HUDEP-2 (cell line): Measurements from ENCODE around the gene UBALD2.
A peak's percentile ranks its signal among the peaks of the same experiment; 100 is the strongest.
"Not testable (repeated sequence)": the region's sequence is repeated elsewhere in the genome, so short reads cannot be mapped to it uniquely, and the experiment has no call there.

ENCODE experiments used
- DNase-seq, 76 experiments: peaks; one replicate each; lab custom pipeline; 2025; ENCODE audit not compliant: unreplicated experiment in 76 of 76; lab: John Stamatoyannopoulos, UW

UBALD2 gene

DNA sequence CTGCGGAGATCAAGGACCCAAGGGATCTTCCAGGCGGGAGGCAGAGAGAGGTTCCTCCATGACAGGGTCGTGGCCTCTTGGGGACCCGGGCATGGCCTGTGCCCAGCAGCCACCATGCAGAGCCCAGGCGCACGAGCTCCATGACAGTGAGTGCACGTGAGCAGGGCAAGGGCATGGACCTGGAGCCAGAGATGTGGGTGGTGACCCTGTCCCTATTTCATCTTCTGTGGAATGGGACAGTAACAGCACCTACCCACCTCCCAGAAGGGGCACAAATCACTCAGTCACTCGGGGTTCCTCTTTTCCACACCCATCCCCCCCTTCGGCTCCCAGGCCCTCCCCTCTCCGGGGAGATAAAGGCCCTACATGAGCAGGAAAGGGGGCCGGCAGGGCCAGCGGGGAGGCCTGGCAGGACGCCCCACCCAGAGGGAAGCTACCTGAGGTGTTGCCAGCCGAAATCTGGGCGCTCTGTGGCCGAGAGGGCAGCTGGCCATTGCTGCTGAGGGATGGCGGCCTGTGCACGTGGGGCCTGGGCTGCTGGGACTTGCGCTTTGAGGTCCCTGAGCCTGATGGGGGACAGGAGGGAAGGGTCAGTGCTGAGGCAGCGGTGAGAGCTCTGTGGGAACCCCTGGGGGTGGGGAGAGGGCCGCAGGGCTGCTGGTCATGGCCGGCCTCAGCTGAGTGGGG is 10.4 kb downstream of the UBALD2 start:
- DNase-seq = no peak

DNA sequence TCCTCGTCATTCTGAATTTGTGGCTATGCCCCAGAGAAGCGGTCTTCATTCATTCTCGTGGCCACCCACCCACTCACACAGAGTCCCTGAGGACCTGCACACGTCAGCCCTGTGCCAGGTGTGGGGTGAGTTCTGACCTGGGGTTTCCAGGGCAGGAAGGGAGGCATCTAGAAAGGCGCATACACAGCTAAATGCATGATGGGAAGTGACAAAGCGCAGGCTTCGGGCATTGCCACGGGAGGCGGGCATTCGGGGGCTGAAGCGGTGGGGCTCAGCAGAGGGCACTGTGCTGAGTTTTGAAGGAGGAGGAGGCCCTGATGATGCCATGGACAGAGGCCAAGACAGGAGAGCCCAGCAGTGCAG is 10.9 kb downstream of the UBALD2 start:
- DNase-seq = no peak

DNA sequence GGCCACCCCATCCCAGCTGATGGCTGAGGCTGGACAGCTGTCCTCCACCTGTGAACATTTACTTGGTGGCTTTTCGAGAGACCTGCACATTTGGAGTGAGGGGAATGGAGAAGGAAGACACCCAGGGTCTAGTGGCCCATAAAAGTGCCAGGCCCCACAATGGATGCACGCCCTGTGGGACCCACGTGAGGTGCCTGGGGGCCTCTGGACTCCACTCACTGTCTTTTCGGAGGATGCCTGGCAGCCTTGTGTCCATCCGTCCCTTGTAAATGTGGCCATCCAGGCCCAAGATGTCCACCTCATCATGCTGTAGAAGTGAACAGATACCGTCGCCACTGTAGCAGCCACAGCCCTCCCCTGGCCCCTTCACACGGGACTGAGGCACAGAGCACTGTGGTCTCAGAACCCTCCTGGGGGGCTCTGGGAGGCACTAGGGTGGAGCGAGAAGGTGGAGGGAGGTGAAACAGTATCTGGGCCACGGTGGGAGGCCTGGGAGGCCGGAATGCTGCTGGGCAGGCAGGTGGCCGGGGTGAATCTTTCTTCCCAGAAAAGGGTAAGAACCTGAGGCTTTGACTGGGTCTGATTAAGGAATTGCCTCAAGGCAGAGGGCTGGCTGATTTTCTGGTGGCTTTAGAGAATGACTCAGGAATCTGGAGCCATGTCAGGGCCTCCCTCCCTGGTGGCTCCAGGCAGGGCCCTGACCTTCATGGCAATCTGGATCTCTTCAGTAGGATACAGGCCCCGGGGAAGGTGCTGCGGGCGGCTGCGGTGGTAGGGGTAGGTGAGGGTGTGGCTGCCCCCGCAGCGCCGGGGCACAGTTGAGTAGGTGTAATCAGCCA is 11.5 kb downstream of the UBALD2 start:
- DNase-seq = no peak

DNA sequence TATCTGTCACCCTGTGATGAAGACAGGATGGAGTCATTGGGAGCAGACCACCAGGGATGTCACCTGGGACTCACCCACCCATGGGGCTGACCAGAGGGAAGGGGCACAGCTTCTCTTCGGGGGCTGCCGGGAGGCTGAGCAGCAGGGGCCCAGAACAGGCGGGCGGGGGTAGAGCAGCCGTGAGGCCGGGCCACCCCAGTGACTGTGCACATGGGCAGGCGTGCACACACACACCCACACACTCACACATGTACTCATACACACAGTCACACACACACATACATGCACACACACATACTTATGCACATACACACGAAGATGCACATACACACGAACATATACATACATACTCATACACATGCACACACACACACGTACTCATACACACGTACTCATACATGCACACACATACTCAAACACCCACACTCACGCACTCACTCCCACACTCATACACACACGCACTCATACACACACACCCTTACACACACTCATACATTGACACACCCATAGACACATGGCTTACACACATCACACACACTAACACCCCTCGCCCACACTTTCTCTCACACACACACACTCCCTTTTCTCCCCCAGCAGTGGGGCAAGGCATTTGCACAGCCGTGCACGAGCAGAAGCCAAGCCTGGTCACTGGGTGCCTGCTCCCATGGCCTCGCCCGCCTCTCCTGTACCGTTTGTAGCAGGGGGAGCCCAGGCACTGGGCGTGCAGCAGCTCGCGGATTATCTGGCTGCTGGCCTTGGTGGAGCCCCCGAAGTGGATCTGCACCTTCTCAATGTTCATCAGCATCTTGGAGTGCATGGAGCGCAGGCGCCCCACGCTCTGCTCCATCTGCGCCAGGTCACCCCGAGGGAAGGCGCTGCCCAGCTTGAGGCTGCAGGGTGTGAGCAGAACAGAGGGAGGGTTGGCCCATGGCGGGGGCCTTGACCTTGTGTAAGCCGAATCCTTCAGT is 12.4 kb downstream of the UBALD2 start:
- DNase-seq = no peak

DNA sequence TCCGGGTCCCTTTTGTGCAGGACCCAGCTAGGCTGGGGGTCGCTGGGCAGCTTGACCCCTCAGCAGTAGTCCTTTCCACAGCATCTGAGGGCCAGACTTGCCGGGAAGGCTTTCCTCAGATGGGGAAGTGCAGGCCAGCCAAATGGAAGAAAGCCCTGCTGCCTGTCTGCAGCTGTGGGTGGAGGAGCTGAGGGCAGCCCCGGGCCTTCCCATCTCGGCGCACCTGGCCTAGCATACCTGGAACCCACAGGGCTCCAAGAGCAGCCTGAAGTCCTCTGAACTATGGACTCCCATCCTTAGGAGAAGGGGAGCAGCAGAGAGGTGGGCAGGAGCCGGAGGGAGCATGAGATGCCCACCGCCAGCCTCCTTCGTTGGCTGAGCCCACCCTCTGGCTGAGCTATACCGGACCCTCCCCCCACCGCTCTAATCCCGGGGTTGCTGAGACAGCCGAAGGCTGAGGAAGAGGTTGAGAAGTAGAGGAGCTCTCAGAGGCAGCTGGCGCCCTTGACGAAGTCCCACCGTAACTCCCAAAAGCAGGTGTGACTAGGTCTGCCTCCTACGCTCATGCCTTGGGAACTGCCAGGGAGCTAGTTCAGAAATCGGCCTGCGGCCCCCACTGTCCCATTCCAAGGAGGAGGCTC is 13.2 kb downstream of the UBALD2 start:
- no peak for DNase-seq

DNA sequence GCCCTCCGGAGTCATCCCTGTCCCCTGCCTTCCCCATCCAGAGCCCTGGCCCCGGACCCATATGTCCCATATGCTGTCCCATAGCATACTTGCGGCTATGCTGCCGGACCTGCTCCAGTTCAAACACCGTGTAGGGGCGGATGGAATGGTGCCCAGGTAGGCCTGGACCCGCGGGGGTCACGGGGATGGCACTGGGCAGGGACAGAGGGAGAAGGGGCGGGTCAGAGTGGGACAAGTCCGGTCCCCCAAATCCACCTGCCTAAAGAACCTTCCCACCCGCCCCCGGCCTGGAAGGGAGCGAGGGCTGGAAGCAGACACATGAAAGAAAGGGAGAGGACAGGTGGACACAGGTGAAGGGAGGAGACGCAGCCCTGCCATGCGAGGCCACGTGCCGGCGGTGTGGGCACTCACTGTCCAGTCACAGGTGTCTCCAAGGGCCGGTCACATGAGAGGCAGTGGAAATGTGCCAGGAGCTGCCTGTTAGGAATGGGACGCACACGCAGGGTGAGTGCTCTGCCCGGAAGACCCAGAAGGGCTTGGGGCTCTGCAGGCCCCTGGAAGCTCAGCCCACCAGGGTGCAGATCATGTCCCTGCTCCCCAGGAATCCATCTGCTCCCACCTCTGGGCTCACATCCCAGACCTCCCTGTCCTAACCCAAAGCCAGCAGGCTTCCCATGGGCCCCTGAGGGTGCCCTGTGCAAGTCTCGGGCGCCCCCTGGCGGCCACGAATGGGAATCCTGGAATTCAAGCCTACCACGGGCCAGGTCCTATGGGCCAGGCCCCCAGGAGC is 14.0 kb downstream of the UBALD2 start:
- DNase-seq = peak in 67 of 76 experiments; percentile 11 to 84 (median 61)

DNA sequence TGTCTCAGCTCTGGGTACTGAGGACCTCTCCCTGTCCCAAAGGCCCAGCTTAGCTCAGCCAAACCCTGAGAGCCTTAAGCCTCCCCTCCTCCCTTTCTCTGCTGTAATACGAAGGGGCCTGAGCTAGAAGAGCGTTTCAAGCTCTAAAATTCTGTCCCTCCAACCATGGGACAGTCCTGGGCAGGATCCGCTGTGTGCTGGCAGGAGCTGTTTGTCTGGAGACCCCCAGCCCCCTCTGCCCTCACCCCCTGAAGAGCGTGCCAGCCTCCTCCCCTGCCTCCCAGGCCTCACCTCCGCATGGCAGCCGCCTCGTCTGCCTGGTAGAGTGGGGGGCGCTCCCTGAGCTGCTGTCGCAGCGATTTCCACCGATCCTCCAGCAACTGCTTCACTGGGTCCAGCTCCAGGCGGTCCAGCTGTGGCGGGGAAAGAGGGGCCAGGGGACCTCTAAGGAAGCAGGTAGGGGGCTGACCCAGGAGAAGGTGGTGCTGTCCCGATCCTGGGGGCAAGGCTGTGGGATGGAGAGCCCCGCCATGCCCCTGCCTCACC is 14.7 kb downstream of the UBALD2 start:
- no peak for DNase-seq

DNA sequence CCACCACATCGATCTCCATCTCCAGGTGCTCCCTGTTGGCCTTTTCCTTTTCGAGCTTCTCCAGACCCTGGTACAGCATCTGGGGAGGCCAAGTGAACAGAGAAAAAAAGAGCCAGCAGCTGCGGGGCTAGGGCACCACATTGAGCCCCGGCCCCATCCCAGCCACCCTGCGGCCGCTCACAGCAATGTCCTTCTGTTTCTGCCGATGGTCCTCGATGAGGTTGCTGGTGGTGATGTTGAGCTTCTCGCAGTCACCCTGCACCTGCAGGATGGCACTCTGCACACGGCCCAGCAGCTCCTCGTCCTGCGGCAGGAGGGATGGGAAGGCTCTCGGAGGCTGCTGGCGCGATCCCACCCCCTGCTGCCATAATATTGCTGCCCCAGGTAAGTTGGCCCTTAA is 15.5 kb downstream of the UBALD2 start:
- no peak for DNase-seq

DNA sequence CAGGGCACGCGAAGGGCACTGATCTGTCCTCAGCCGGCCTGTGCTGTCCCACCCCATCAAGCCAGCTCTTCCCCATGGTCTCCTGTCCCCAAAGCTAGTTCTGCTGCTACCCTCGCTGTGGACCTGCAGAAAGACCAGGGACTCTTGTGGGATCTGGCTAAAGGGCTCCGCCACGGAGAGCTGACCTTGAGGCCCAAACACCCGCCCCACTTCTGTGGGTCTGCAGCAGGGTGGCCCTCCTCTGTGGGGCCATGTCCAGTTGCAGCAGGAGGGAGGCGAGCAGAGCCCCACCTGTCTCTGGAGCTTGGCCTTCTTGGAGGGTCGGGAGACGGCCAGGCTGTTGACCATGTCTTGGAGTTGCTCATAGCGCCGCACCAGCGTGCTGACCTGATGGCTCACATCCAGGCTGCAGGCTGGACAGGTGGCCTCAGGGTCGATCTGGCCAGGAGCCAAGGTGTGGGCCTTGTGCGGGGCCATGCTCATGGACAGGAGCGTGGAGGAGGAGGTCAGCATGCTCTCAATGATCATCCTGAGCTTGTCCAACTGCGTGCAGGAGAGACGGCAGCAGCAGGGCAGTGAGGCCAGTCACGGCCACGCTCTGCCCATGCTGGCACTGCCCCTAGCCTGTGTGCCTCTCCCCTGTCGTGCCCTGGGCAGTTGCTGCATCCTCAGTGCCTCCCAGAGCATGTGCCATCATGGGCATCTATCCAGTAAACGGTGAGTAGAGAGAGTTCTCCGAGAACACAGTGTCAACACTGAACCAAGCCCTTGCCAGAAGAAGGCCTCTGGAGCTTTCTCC is 16.6 kb downstream of the UBALD2 start:
- DNase-seq = no peak

DNA sequence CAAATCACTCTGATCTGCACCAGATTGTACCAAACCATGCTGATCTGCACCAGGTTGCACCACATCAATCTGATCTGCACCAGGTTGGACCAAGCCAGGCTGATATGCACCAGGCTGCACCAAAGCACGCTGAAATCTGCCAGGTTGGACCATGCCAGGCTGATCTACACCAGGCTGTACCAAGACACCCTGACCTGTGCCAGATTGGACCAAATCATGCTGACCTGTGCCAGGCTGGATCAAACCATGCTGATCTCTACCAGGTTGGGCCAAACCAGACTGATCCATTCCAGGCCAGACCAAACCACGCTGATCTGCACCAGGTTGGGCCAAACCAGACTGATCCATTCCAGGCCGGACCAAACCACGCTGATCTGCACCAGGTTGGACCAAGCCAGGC is 27.4 kb downstream of the UBALD2 start:
- DNase-seq = no peak

DNA sequence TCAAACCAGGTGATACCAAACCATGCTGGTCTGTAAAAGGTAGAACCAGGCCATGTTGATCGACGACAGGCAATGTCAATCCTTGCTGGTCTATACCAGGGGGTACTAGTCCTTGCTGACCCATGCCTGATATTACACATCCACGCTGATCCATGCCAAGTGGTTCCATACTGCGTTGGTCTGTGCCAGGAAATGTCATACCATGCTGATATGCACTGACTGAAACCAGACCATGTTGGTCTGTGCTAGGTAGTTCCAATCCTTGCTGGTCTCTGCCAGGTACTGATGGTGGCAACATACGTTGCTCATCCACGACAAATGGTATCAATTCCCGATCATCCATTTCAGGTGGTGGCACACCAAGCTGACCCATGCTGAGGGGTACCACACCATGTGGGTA is 28.0 kb downstream of the UBALD2 start:
- no peak for DNase-seq

DNA sequence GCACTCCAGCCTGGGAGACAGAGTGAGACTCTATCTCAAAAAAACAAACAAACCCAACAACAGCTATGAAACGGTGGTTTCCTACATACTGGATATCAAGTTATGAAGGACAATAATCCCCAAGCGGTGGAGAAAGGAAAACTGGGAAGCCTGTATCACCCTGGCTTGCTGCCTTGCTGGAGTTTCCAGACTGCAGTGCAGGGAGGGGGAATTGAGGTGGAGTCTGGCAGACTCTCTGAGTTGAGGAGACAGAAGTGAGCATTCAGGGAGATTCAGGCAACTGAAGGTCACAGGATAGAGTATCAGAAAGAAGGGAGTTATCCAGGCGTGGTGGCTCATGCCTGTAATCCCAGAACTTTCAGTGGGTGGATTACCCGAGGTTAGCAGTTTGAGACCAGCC is 31.0 kb downstream of the UBALD2 start:
- no peak for DNase-seq

DNA sequence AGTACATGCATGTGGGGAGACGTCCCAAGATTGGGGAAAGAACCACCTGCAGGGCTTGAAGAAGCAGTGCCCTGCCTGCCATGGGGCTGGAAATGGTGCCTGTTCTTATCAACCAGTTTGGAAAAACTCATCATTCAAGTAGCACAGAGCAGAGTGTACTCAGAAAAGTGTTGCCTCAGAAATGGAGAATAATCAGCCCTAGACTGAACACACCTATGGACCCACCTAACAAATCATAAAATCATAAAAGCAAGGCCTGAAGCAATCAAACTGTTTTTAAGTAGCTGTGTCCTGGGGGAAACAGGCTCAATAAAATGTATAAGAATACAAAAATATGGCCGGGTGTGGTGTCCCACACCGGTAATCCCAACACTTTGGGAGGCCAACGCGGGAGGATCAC is 31.7 kb downstream of the UBALD2 start:
- no peak for DNase-seq

DNA sequence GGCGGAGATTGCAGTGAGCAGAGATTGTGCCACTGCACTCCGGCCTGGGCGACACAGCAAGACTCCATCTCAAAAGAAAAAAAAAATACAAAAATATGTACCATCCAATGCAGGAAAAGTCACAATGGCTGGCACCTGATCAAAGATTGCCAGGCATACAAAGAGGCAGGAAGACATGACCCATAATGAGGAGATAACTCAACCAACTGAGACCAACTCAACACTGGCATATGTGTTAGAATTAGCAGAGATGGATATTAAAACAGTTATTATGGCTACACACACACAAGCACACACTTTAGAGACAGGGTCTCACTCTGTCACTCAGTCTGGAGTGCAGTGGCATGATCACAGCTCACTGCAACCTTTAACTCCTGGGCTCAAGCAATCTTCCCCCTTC is 32.3 kb downstream of the UBALD2 start:
- DNase-seq = no peak

DNA sequence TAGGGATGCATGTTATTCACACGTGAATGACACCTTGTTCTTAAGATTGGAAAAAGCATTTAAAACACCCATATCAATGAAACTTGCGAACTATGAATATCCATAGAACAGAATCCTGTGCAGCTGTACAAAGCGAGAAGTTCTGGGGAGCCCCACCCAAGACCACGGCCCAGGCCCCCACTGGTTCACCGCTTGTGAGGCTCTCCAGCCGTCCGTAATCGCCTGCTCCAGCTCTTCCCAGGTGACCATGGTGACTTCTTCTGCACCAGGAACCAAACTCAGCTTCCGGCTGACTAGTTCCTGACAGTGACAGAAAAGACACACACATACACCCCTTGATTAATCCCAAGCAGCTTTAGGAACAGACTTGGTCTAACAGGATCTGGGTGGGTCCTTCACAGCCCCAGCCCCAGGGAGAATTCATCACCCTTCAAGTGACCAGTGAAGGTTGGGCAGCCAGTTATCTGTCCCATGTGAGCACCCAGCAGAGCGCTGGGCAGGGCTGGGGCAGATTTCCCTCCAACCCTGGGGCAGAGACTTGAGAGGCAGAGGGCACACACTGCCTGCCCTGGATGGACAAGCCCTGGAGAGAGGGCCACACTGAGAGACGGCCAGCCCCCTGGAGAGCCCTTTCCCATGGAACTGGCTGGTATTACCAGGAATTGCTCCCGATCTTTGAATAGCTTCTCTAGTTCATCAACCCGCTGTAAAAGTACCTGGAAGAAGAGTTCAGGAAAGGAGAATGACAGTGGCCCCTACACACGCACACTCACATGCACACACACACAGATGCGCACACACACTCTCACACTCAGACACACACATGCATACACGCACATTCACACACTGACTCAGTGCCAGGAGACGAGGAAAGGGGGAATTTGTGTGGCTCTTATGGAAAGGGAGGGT is 39.3 kb downstream of the UBALD2 start:
- no peak for DNase-seq

DNA sequence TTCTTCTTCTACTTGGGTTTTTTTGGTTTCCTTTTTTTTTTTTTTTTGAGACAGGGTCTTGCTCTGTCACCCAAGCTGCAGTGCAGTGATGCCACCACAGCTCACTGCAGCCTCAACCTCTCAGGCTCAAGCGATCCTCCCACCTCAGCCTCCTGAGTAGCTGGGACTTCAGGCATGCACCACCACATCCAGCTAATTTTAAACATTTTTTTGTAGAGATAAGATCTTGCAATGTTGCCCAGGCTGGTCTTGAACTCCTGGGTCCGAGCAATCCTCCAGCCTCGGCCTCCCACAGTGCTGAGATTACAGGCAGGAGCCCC is 39.9 kb downstream of the UBALD2 start:
- not testable (repeated sequence) for DNase-seq

DNA sequence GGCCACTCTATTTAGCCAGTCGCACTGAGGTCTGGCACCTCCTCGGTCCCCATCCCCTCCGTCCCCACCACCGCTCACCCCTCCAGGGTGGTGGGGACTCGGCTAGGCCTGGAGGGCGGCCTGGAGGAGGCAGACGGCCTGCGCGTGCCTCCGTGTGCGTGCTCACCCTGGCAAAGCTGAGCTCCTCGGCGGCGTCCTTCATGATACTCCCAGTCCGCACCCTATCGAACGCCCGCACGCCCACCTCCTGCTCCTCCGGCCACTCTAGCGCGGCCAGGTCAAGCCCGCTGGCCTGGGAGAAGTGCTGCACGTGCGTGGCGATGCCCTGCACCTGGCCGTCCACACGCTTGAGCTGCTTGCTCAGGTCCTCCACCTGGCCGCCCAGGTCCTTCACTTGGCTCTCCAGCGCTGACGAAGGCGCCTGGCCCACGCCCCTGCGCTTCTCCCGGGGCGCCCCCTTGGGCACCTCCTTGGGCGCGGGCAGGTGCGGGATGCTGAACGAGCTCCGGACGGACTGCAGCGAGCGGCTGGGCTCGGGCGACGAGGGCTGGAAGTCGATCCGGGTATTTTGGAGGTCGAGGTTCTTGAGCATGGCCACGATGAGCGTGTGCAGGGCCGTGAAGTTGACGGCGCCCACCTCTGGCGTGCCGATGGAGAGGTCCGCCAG is 42.3 kb downstream of the UBALD2 start:
- no peak for DNase-seq

DNA sequence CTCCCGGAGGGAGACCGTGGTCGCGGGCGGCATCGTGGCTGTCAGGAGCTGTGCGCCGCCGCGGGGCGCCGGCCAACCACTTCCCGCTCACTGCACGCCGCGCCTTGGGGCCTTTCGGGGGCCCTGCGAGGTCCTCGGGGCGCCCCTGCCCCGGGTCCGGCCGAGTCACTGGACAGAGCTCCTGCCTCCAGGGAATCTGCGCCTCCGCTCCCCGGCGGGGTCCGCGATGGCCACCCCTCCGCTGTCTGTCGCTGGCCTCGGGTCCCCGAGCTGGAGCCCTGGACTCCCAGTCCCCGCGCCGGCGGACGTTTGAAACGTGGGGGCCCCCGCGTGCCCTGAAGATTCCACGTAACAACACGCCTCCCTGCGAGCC is 42.8 kb downstream of the UBALD2 start, which contains the start of gene QRICH2:
Gene QRICH2, minus strand, starts transcription at position 311 of the 373 bp plus-strand sequence. Its CDS starts 278 bp downstream, at position 33.
- DNase-seq = no peak
